SK-N-MC (cell line): ENCODE data around the gene SOS1.

ENCODE experiments used
- EZH2 ChIP-seq: fragments of 200-600 bp; sonication (generic); IDR thresholded peaks from one replicate; pipeline ENCODE4 v1.6.1; 2017; ENCODE audit warnings: antibody characterized with exemption
- FOXP2 ChIP-seq: optimal IDR thresholded peaks from 2 replicates; pipeline ENCODE3; 2011; ENCODE audit warnings: mild to moderate bottlenecking, moderate library complexity; ENCODE audit not compliant: insufficient read depth; ENCODE audit errors: extremely low read length, control extremely low read depth
- POLR2AphosphoS5 ChIP-seq: IDR thresholded peaks from 2 replicates; pipeline ENCODE4 v1.6.1; 2012; ENCODE audit warnings: mild to moderate bottlenecking, low read depth, low read length, borderline replicate concordance

- TF ChIP-seq POLR2AphosphoS5, result no peak
- no peak for TF ChIP-seq EZH2
- no peak for TF ChIP-seq FOXP2
Observed at GRCh38 chr2:38981670-38982357, 139.0 kb downstream of the SOS1 start.
